Measurements from ENCODE around the gene CDKAL1.

- TF ChIP-seq CTCF (IDR thresholded peaks at IDR 0.05; ENCODE audit: low read length) (no peak), EZH2 (optimal IDR thresholded peaks at IDR 0.05; ENCODE audit: low read depth, low read length) (no peak)
Observed at GRCh38 chr6:20606831-20607230, 72.6 kb downstream of the CDKAL1 start.
